GM19395 (cell line): ENCODE measurements around the gene ENTPD3.

ENCODE experiments used
- ATAC-seq: cut with Tn5 transposase; IDR thresholded peaks from one replicate; pipeline ENCODE4 v1.9.1; 2021; ENCODE audit warnings: mild to moderate bottlenecking, moderate library complexity; ENCODE audit not compliant: unreplicated experiment

Gene ENTPD3

DNA sequence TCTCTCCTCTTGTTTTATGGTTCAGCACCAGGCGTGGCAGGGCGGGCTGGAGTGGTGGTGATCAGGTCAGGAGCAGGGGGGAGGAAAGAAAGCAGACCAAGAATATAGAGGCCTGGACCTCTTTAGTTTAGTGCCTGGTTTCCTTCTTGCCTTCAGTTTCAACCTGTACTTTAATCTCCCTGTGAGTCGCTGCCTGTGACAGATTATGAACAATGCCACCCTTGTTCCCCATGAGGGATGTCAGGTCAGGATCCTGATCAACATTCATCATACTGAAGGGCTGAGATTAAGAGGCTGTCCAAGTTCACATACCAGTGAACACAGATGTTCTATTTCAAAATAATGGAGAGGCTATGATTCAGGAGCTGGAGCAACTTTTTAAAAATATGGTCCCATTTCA, 11.4 kb downstream of the ENTPD3 start:
- ATAC-seq: no peak

DNA sequence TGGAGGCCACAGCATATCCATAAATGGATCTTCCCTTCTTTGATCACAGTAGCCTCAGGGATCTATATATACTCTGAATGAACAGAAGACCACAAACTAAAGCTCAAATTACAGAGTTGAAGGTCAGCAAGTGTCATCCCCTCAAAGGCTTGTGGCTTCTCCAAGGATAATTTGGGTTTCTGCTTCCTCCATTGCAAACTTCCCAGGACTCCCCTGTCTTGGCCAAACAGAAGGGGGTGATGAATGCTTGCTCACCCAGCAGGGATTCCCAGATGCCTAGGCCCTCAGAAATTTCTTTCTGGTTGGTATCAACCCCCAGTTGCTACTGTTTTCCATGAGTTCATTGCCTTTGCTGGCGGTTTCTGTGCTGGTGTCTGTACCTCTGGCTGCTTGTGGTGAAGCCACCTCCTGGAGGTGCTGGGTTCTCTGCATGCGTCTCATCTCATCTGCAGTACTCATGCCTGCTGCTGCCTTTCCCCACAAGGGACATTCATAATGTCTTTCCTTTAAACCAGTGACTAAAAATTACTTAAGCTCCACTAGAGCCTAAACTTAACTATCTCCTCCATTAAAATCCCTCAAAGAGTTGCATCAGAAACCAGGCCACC, 17.7 kb downstream of the ENTPD3 start:
- no peak for ATAC-seq

DNA sequence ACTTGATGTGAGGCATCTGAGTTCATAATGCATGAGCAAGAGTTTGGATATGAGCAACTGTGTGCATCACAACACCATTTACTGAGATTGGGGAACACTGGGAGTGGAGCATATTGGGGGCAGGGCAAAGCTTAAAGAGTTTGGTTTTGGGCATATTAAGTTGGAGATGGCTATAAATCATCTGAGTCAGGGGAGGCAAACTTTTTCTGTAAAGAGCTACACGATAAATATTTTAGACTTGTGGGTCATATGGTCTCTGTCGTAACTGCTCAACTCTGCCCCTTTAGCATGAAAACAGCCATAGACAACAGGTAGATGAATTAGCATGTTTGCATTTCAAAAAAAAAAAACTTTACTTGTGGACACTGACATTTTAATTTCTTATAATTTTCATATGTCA, 20.0 kb downstream of the ENTPD3 start:
- no peak for ATAC-seq

DNA sequence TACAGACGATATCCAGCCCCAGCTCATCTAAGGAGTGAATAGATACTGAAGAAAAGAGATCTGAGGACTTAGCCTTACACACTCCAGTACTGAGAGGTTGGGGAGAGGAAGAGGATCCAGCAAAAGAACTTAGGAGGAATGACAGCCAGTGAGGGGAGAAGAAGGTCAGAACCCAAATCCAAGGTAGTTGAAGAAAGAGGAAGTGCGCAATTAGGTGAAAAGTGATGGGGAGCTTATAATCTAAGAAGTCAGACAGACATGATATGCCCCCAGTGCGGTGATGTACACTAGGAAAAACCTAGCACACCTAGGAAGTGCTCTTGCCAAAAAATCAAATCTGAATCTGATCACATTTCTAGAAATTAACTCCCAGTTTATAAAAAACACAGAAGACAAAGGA, 20.6 kb downstream of the ENTPD3 start:
- ATAC-seq: no peak

DNA sequence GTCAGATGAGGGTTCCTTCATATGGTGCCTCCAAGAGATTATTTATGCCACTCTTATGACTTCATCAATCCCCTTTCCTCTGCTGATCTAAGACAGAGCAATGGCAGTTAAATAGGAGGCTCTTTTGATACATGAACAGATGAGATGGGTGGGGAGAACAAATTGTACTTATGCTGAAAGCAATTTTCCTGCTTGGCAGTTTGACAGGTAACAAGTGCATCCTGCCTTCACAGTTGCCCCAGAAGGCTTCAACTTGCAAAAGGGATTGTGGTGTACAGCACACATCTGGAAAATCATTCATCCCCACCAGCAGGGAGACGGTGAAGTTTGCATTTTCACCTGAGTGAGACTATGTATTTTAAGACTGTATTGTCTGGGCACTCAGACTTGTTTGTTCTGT, 27.3 kb downstream of the ENTPD3 start:
- no peak for ATAC-seq

DNA sequence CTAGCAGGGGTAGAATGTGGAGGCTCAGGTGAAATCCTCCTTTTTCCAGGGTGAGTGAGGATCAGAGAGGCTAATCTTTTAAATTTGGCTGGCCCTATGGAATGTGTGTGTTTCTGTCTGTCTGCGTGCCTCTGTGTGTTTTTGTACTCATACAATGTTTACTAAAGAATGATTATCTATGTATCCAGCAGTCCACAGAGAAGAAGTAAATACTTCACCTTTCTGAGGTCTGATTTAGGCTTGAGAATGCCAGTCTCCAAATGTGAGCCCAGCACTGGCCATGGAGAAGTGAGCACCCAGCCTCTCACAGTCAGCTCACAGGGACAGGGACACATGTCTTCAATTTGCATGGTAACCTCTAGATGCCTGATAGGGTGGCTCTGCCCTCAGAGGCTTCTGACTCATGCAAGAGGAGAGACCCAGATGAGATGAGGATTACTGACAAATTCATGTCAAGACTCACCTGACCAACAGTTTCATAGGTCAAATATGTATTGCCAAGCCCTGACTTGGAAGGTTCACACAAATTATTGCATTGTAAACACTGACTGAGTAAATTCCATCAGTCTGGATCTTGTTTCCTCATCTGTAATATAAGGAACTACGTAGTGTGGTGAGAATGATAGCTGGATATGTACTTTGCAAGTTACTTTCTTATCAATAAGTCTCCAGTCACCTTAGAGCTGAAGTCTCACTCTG, 31.0 kb downstream of the ENTPD3 start:
- no peak for ATAC-seq

DNA sequence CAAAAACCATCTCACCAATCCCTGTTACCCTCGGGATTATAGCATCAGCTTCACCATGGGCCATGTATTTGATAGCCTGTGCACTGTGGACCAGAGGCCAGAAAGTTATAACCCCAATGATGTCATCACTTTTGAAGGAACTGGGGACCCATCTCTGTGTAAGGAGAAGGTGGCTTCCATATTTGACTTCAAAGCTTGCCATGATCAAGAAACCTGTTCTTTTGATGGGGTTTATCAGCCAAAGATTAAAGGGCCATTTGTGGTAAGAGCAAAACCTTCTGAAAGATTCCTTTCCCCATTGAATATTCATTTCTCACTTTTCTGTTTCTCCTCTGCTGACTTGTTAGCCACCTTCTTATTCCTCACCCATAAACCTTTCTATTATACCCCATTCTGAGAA, 35.9 kb downstream of the ENTPD3 start:
- no peak for ATAC-seq

DNA sequence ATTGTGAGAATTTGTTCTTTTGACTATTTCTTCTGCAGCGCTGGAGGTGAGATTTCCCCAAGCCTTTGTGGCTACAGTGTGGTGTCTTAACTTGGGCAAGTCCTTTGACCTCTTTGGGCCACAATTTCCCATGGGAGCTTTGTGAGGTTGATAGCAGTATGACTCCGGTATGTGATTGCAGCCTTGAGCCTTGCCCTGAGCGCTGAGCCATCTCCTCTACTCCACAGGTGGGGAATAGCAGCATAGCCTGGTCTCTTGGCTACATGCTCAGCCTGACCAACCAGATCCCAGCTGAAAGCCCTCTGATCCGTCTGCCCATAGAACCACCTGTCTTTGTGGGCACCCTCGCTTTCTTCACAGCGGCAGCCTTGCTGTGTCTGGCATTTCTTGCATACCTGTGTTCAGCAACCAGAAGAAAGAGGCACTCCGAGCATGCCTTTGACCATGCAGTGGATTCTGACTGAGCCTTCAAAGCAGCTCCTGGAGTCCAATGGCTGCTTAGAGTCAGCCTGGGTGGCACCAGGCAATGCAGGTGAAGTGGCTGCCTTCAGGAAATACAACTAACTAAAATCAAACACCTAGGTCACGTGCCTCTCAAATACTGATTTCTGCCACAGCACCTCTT, 40.2 kb downstream of the ENTPD3 start:
- no peak for ATAC-seq

DNA sequence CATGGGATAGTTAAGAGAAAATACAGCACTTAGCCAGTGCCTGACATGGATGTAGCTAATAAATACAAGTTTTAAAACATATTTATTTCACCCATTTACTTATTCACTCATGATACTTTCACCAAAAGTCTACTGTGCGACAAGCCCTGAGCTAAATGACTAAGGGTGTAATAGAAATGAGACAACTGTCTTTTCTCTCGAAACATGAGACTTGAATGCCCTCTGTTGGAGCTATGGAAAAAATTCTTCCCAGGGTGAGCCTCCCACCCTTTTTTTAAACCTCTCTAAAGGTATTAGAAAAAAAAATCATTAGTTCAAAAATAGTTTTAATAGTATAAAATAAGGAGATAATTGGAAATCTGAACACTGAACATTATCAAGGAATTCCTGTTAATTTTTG, 45.8 kb downstream of the ENTPD3 start:
- ATAC-seq: no peak

DNA sequence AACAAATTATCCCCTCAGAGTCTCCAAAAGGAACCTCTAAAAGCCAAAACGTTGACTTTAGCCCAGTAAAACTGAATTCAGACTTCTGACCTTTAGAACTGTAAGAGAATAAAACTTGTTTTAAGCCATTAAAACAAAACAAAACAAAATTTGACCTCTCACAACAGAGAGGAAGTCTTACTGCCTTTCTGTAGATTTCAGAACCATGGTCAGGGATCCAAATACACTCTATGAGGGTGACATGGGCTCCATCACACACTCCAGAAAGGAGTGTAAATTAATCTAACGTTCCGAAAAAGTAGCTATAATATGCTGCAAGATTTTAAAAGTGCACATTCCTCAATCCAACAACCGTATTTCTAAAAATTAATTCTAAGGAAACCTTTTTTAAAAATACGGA, 50.9 kb downstream of the ENTPD3 start:
- ATAC-seq: no peak

DNA sequence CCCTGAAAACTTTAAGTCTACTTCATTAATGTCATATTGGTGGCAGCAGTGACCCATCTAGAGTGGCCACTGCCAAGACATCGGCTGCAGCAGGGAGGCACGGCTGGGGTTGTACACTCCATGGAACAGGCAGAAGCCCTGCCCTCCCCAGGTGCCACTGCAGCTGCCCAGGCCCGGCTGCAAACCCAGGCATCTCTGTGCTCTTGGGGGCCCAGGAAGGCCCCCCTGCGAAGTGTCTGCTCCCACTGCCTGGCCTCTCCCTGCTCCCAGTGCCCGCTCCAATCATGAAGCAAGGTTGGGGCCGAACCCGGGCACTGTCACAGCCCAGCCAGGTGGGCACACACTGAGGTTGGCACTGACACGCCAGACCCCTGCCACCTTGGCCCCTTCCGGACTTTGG, 58.1 kb downstream of the ENTPD3 start:
- no peak for ATAC-seq

DNA sequence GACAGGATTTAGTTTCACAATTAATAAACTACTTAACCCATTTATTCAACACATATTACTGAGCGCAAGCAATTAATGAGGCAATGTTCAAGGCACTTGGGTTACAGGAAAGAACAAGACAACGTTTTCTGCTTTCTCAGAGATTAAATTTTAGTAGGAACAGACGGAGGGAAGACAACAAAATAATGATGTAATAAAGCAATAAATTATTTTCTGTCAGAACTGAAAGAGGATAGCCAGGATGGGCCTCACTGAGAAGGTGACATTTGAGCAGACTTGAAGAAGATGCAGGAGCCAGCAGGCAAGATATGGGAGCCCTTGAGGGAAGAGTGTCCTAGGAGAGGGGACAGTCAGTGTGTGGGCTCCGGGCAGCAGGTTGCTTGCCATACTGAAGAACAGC, 58.9 kb downstream of the ENTPD3 start:
- no peak for ATAC-seq

DNA sequence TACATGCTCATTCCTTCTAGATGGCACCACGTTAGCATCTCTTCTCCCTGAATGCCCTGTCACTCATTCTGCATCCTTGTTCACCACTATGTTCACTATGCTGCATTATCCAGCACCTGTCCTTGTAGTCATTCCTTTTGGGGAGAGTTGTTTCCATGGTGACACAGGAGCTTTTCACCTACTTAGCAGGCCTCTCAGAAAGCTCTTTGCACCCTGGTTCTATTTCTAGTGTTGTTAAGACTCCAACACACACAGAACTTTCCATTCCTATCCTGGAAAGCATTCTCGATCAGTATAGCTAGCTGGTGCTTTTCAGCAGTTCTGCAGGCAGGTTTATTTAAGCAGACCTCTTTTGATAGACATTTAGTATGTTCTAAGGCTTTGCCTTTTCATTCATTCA, 63.5 kb downstream of the ENTPD3 start:
- no peak for ATAC-seq

DNA sequence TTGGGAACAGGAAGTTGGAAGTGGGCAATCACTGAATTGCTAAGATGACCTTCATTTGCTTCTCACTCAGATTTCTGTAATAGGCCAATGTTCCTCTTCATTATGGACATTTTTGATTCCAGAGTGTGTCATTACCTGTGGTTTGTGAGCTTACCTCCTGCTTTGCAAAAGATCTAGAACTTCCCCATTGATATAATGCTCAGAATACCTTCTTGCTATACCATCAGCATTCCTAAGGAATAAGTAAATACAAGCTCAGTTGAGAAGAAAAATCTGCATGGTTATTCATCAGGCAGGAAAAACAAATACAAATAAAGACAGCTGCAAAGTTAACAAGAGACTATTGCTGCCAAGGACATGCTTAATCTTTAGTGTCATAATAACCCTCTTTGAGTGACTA, 64.6 kb downstream of the ENTPD3 start:
- ATAC-seq: no peak

DNA sequence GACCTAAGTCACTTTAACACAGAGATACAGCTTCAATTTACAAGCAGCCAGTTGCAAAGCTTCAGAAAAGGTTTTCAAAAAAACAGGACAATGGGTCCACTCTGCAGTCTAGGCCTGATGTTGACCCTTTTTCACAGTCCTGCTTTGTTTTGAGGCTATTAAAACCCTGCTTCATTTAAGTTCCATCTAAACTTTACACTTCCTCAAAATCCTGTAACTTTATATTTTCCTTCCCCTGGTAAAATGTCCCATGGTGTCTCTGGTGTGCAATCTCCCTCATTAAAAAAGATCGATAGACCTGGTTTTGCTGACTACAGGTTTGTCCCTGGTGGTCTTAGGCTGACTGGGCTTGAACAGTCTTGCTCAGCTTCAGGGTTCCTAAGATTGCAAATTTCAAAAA, 65.1 kb downstream of the ENTPD3 start:
- ATAC-seq: no peak

DNA sequence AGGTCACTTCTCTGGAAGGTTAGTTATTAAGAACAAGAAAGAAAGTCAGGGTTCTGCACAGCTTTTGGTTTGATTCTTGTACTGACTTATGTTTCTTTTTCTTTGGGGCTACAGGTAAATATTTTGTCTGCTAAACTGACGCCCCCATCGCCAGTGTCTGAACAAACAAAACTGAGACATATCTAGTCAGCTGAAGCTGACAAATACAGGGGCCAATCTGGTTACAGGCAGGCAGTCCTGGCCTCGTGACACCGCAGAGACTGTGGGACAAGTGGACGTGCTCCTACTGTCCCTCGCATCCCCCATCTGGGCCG, 65.5 kb downstream of the ENTPD3 start:
- ATAC-seq: no peak

DNA sequence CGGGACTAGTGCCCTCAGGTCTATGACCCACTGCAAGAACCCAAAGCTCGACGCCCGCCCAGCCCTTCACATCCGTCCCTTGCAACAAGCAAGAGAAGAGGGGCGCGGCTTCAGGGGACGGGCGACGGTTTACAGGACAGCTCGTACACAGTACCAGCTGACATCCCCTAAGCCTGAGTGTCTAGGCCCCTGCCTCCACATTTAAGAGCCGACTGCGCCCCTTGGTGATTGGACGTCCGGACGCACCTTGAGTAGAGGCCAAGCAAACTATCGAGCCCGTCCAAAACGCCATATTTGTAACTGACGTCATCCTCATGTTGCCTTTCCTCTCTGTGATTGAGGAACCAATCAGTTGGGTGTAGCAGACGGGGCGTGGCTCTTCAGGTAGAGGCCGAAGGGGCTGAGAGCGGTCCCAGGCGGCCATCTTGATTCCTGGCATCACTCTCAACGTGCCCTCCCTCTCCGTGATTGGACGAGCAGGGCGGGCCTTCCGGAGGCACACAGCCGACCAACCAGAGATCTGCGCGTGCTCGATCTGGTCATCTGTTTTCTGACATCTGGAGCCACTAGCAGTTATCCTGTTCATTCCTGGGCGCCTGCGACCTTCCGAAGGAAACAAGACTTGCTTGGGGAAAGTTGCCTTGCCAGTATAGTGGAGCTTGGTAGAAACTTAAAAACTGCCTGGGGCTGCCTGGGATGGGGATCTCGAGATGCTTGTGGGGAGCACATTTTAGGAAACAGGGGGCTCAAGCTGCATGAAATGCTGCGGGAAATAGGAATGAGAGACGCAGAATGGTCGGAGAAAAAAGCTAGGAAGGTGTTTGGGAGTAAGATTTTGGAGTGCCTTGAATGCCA, 66.1 kb downstream of the ENTPD3 start:
- ATAC-seq: peak; percentile 96

DNA sequence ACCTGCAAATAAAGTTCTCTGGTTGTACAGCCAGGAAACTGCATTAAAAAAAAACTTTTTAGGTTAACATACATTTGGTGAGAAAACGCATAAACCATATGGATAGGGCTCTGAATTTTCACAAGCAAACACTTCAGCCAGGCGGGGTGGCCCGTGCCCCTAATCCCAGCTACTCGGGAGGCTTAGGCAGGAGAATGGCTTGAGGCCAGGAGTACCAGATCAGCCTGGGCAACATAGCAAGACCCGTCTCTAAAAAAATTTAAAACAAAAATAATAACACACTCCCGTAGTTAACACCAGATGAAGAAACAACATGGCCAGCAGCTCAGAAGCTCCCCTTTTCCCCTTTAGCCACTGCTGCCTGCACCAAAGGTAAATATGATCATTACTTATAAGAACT, 66.9 kb downstream of the ENTPD3 start:
- ATAC-seq: no peak

DNA sequence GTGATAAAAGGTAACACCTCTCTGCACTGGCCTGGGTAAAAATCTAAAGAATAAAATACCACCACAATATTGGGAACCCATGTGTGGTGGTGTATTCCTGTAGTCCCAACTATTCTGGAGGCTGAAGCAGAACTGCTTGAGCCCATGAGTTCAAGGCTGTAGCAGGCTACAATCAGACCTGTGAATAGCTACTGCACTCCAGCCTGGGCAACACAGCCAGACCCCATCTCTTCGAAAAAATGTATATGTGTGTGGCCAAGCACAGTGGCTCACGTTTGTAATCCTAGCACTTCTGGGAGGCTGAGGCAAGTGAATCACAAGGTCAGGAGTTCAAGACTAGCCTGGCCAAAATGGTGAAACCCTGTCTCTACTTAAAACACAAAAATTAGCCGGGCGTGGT, 68.3 kb downstream of the ENTPD3 start:
- no peak for ATAC-seq

DNA sequence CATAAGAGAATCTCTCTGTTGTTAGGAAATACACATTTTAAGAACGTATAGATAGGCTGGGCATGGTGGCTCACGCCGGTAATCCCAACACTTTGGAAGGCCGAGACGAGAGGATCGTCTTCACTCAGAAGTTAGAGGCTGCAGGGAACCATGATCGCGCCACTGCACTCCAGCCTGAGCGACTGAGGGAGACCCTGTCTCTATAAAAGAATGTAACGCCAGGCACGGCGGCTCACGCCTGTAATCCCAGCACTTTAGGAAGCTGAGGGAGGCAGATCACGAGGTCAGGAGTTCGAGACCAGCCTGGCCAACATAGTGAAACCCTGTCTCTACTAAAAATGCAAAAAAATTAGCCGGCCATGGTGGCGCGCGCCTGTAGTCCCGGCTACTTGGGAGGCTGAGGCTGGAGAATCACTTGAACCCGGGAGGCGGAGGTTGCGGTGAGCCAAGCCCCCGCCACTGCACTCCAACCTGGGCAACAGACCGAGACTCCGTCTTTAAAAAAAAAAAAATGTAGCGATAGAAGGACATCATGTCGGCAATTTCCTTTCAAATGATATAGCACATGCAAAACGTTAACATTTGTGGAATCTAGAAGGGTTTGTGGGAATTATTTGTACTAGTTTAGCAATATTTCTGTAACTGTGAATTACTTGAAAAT, 69.4 kb downstream of the ENTPD3 start:
- no peak for ATAC-seq
